Caki2 (cell line): ENCODE results near the gene PPP6R3. TPM values are rescaled to one million over a fixed set of nuclear protein-coding genes. Genes with fewer than 3 reads are reported as not detected.
A peak's percentile ranks its signal among the peaks of the same experiment; 100 is the strongest.
"Not testable (repeated sequence)": the region's sequence is repeated elsewhere in the genome, so short reads cannot be mapped to it uniquely, and the experiment has no call there.

ENCODE experiments used
- DNase-seq: peaks from one replicate; pipeline ENCODE4 v3.0.0-alpha.2; 2015; ENCODE audit warnings: low read depth
- in situ Hi-C: cut with HindIII; loops from 2 replicates; pipeline ENCODE4 v1.10.0; 2016; ENCODE audit warnings: low sequenced_read_pairs, low pct_unique_long_range_greater_than_20kb, mixed read lengths
- total RNA-seq: library from RNA; depleted of rRNA; stranded (reverse); fragments of >200 nt; shearing (Covaris generic); gene quantifications from 2 replicates; pipeline ENCODE4 v1.2.3, GENCODE V29; 2014; ENCODE audit warnings: low replicate concordance

Gene PPP6R3
- total RNA-seq, 1 experiment from 2014 or later: 55.0 TPM

- no peak for DNase-seq
- in situ Hi-C loops: no loop called here
These were observed 11.9 kb upstream of the PPP6R3 start for GRCh38 chr11:68448604-68449011.

GRCh38 chr11:68449951-68450350, 10.6 kb upstream of the PPP6R3 start:
- in situ Hi-C loops: no loop called here
- no peak for DNase-seq

GRCh38 chr11:68450711-68451110, 9.8 kb upstream of the PPP6R3 start:
- in situ Hi-C loops: no loop called here
- DNase-seq: no peak

- in situ Hi-C loops: no loop called here
- no peak for DNase-seq
These were observed 5.8 kb upstream of the PPP6R3 start for GRCh38 chr11:68454767-68455166.

GRCh38 chr11:68455485-68455884, 5.1 kb upstream of the PPP6R3 start:
- DNase-seq: no peak
- in situ Hi-C loops: no loop called here

GRCh38 chr11:68457216-68457897, 3.2 kb upstream of the PPP6R3 start:
- in situ Hi-C loops: no loop called here
- no peak for DNase-seq

GRCh38 chr11:68457898-68458249, 2.7 kb upstream of the PPP6R3 start:
- in situ Hi-C loops: no loop called here
- DNase-seq: no peak

- in situ Hi-C loops, DNase-seq: not testable (repeated sequence)
These were observed 2.2 kb upstream of the PPP6R3 start for GRCh38 chr11:68458340-68458739.

- DNase-seq: peak; percentile 97
- in situ Hi-C loops: no loop called here
These were observed 439 bp upstream of the PPP6R3 start for GRCh38 chr11:68459886-68460740.

- in situ Hi-C loops: no loop called here
- DNase-seq: no peak
These were observed 994 bp downstream of the PPP6R3 start for GRCh38 chr11:68461575-68461917.

- in situ Hi-C loops: no loop called here
- DNase-seq: no peak
These were observed 3.2 kb downstream of the PPP6R3 start for GRCh38 chr11:68463714-68464113.

GRCh38 chr11:68467201-68467834, 6.8 kb downstream of the PPP6R3 start:
- no peak for DNase-seq
- in situ Hi-C loops: no loop called here

GRCh38 chr11:68468217-68468828, 7.8 kb downstream of the PPP6R3 start:
- in situ Hi-C loops: no loop called here
- DNase-seq: no peak

- in situ Hi-C loops: no loop called here
These were observed 8.6 kb downstream of the PPP6R3 start for GRCh38 chr11:68469122-68469521.

GRCh38 chr11:68469642-68470041, 9.1 kb downstream of the PPP6R3 start:
- in situ Hi-C loops: no loop called here
- no peak for DNase-seq

More at GRCh38 chr11:68469122-68469521, 8.6 kb downstream of the PPP6R3 start:
- DNase-seq: no peak

GRCh38 chr11:68470304-68470811, 9.8 kb downstream of the PPP6R3 start:
- in situ Hi-C loops: no loop called here
- DNase-seq: no peak

- in situ Hi-C loops: no loop called here
- DNase-seq: no peak
These were observed 11.1 kb downstream of the PPP6R3 start for GRCh38 chr11:68471360-68472340.

GRCh38 chr11:68472778-68473177, 12.2 kb downstream of the PPP6R3 start:
- no peak for DNase-seq
- in situ Hi-C loops: no loop called here
